Measurements from ENCODE around the gene WIZ.
"Not testable (repeated sequence)": the region's sequence is repeated elsewhere in the genome, so short reads cannot be mapped to it uniquely, and the experiment has no call there.

The WIZ gene

GRCh38 chr19:15428956-15429824, 20.6 kb downstream of the WIZ start:
- DNase-seq (ENCODE audit: low spot score) = no peak

DNA sequence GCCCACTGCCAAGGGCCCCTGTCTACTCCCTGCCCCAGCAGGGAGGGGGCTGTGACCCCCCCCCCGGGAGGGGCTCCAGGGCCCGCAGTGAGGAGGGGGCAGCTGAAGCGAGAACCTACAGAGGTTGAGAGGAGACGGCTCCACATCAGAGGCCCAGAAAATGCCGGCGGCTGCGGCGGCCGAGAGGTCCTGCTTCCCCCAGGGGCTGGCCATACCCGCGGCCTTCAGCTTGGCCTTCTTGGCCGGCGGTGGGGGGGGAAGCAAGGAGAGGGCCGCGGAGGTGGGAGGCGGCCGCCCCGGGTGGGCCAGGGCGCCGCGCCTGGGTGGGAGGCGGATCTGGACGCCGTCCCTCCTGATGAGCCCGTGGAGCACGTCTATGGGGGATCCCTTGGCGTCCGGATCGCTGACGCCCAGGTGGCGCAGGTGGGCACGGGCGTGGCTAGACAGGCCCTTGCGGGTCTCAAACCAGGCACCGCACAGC, 21.7 kb downstream of the WIZ start:
- DNase-seq (ENCODE audit: low spot score) = no peak

- DNase-seq (ENCODE audit: low spot score) = no peak
Measured at GRCh38 chr19:15427350-15427700, 22.4 kb downstream of the WIZ start.

DNA sequence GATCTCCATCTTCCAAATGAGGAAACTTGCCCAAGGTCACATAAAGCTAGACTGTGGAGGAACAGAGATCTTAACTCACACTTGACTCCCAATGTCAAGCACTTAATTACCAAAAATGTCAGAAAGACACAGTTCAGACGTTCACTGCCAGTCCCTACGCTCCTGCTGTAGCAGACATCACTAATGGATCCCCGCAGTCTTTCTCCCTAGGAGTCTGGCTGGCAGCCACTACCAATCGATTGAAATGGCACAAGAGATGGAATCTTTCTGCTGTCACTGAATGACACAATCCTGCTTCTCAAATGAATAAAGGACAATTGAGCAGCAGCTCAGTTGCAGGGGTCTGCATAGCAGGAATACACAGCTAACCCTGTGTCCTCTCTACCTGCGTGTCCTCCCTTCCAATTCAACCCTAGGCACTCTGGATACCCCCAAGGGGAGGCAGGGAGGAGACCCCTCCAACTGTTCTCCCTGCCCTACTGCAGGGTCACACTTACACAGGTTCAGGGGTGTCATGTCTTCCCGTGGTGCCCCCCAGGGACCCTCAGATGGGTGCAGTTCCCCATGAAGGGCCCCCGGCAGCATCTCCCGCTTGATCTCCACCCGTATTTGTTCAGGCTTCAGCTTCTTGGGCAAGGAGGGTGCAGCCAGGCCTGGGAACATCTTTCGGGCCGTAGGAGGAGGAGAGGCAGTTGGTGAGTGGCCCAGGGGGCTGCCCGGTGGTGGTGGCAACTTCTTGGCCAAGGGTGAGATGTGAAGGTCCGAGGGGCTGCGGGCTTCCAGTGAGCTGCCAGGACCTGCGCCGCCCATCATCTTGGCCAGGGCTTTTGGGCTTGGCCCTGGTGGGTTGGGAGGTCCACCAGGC, 23.0 kb downstream of the WIZ start:
- no peak for DNase-seq (ENCODE audit: low spot score)

DNA sequence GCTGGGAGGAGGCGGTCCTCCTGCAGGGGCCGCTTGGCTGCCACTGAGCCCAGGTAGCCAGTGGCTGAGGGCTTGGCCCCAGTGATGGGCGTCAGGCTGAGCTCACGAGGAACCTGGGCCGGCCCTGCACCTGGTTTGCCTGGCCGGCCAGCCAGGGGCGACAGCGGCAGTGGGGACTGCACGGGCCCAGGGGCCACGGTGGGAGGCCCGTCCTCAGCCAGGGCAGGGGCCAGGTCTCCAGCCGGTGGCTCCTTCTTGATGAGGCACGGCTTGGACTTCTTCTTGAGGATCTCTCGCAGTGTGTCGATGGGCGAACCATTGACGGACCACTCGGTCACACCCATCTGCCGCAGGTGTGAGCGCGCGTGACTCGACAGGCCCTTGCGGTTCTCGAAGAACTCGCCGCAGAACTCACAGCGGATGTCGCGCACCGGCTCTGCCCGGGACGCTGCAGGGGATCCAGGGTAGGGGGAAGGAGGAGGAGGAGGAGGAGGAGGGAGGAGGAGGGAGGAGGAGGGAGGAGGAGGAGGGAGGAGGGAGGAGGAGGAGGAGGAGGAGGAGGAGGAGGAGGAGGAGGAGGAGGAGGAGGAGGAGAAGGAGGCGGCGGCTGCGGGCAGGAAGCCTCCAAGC, 24.3 kb downstream of the WIZ start:
- DNase-seq (ENCODE audit: low spot score) = no peak

GRCh38 chr19:15424692-15425272, 25.0 kb downstream of the WIZ start:
- no peak for DNase-seq (ENCODE audit: low spot score)

- no peak for DNase-seq (ENCODE audit: low spot score)
Measured at GRCh38 chr19:15424121-15424520, 25.6 kb downstream of the WIZ start.

DNA sequence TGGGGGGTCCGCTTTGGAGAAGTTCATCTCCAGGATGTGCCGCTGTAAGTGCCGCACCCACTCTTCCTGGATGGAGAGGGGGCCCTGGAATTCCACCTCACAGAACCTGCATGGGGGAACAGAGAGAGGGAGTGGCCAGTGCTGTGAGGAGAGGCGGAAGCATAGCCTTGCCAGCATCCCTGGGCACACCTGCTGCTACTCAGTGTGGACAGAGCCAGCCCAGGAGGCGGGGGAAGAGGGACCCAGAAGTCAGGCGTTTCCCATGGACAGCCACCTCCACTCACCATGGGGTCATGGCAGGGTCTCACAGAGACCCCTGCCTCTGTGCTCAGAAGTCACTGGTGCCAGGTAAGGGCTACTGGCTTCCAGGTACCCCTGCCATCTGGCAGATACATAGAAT, 26.6 kb downstream of the WIZ start:
- DNase-seq (ENCODE audit: low spot score) = no peak

DNA sequence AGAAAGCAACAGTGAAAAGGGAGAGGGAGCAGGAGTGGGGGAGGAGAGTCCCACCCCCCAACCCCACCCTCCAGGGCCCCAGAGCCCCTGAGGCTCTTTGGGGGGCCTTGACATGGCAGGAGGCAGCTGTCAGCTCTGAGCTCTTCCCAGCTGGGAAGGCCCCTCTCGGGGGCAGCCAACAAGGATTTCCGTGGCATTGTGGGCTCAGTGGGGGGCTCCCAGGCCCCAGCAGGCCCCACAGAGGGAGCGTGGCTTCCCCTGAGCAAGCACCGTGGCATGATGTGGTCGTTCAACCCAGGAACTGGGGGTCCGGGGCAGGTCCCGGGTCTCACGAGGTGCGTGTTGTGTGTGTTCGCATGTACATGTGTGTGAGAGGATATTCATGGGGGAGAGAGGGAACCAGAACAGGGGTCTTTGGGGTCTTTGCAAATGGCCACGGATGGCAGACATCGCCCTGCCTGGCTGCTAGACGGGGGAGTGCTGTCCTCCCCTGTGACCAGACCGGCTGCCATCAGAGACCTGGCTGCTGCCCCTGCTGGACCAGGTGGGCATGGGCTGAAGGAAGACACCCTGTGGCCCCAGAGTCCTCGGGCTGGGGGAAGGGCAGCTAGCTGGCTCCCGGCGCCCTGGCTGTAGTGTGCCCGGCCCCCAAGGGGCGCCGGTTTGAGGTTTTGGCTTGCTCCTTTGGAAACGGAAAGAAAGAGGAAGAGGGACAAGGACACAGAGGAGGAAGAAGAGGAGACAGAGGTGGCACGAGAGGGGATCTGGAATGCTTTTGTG, 27.3 kb downstream of the WIZ start:
- DNase-seq (ENCODE audit: low spot score) = no peak

DNA sequence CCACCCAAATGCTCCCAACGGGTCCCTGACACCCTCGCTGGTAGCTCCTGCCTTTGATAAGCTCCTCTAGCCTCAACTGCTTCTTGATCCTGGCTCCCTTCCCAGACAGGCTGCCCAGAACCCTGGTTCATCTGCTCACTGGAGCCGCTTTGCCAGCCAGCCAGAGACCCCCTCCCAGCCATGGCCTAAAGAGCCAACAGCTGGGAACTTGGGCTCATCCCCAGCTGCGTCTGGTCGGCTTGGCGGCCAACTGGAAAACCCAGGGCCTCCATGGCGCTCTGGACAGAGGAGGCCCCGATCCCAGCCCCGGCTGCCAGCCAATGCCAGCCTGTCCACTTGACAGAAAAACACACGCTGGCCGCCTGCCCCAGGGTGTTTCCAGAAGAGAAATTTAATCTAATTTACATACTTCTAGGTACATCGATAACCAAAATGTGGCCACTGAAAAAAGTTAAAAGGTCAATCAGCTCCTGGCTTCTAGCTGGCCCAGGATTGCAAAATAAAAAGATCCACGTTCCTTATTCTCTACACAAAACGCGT, 28.0 kb downstream of the WIZ start:
- no peak for DNase-seq (ENCODE audit: low spot score)

GRCh38 chr19:15421136-15421695, 28.5 kb downstream of the WIZ start:
- DNase-seq (ENCODE audit: low spot score) = no peak

- DNase-seq (ENCODE audit: low spot score) = peak; percentile 42
Measured at GRCh38 chr19:15419413-15420025, 30.2 kb downstream of the WIZ start.

- peak; percentile 99 for DNase-seq (ENCODE audit: low spot score)
Measured at GRCh38 chr19:15418579-15419412, 31.0 kb downstream of the WIZ start, which contains the start of gene AKAP8L. AKAP8L (minus strand) TSS chr19:15418988; CDS start chr19:15418923, 65 bp downstream.

DNA sequence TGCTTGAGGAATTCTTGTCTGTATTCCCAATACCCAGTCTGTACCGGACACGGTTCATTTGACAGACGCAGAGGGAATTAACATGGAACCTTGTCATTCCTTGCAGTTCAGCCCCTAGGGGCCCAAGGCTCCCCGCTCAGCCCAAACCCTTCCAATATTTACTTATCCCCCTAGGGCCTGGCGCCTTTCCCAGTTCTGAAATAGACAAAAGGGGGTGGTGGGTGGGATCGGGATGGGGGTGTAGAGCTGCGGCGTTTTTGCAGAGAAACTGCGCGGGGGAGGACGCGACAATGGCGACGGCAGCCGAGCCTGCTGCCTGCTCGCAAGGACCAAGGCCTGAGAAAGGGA, 31.6 kb downstream of the WIZ start:
- peak; percentile 30 for DNase-seq (ENCODE audit: low spot score)

DNA sequence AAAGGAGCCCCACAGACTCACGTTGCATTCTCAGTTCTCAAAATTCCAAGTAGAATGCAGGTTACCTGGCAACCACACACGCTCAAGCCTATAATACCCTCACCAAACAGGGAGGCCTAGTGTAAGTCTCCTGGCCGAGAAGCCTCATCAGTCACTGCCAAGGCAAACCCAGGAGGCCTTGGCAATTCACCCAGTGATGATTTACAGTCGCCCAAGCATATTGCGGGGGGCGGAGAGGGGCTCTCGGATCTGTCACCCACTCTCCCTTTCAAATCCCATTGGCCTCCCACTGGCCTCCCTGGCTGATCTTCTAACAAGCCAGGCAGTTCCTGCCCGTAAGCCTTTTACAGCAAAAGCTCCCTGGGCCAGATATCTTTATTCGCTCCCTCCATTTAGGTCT, 32.1 kb downstream of the WIZ start:
- DNase-seq (ENCODE audit: low spot score) = no peak

DNA sequence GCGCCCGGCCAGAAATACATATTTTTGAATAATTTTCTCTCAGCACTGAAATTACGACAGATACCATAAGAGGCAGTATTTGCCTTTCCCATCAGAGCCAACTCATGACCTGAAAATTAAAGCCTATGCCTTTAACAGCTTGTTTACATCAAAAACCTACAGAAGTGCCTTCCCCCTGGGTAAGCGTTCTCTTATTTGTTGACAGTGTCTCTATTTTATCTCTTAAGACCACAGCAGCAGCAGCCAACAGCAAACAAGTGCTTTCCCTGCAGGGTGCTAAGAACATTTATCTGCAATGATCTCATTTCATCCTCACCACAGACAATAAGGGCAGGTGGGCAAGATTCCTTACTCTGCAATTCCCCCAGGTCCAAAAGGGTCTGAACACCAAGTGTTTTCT, 36.9 kb downstream of the WIZ start:
- DNase-seq (ENCODE audit: low spot score) = no peak

DNA sequence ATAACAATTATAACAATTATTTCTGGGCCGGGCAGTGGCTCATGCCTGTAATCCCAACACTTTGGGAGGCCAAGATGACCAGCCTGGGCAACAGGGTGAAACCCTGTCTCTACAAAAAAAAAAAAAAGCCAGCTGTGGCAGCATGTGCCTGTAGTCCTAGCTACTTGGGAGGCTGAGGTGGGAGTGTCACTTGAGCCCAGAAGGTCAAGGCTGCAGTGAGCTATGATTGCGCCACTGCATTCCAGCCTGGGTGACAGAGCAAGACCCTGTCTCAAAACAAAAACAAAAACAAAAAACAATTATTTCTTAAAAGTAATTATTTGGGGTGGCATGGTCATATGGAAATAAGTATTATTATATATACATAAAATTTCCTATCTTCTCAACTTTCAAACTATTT, 38.4 kb downstream of the WIZ start:
- DNase-seq (ENCODE audit: low spot score) = not testable (repeated sequence)

GRCh38 chr19:15404780-15405211, 45.0 kb downstream of the WIZ start:
- no peak for DNase-seq (ENCODE audit: low spot score)

DNA sequence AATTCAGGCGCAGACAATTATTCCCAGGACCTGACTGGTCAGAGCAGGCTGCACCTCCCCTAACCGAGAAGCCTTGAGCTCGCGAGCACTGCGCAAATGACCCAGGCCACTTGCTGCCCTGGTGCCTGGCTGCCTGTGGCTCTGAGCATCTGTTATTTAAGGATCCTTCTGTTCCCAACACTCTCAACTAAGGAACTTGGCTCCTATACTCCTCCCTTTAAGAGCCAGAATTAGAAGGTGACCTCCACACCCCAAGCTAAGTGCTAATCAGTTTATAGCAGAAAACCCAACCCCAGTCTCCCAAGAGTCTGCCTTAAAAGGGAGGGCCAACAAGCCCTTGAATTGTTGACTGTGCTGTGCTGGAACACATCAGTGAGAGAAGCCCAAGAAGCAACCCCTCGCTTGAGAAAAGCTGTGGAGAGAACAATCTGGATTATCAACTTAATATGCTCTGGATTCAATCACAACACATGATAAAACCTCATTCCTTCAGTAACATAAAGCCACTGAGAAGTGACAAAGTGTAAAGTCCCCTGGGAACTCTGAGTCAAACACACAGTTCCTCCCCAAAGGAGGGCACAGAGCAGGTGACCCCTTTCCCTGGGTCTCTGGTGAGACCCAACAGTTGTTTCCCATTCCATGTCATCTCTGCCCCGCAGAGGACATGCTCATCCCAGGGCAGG, 45.5 kb downstream of the WIZ start:
- no peak for DNase-seq (ENCODE audit: low spot score)

All from AG20443 (cell line).